Left lung (tissue), 10 donors: ENCODE results near the gene FIBP. TPM values are rescaled to one million over a fixed set of nuclear protein-coding genes. Genes with fewer than 3 reads are reported as not detected.
A peak's percentile ranks its signal among the peaks of the same experiment; 100 is the strongest.

Experiments
- ATAC-seq: fragments of 200-7000 bp; cut with Tn5 transposase; one replicate; pipeline ENCODE4 v1.9.1; 2020; ENCODE audit warnings: moderate library complexity
- DNase-seq, 4 donors: peaks; one replicate each; pipeline ENCODE4 v3.0.0-alpha.2; 2013 to 2020
- H3K27ac ChIP-seq, 2 donors: fragments of 200-600 bp; sonication (generic) in 1 of 2; one replicate each; pipeline versions ENCODE4 v1.5.0 to v1.8.0; 2020 to 2021
- H3K27me3 ChIP-seq, 2 donors: fragments of 200-600 bp; sonication (generic) in 1 of 2; one replicate each; pipeline versions ENCODE4 v1.5.0 to v1.8.0; 2020 to 2021
- H3K36me3 ChIP-seq, 2 donors: fragments of 200-600 bp; sonication (generic) in 1 of 2; one replicate each; pipeline versions ENCODE4 v1.5.0 to v1.8.0; 2020 to 2021
- H3K4me1 ChIP-seq, 2 donors: fragments of 200-600 bp; one replicate each; pipeline ENCODE4 v1.8.0; 2021
- H3K4me3 ChIP-seq, 2 donors: fragments of 200-600 bp; sonication (generic) in 1 of 2; one replicate each; pipeline versions ENCODE4 v1.5.0 to v1.8.0; 2020 to 2021; ENCODE audit warnings: mild to moderate bottlenecking in 1 of 2
- H3K9me3 ChIP-seq, 2 donors: fragments of 200-600 bp; sonication (generic) in 1 of 2; one replicate each; pipeline versions ENCODE4 v1.5.0 to v1.8.0; 2020 to 2021
- intact Hi-C, 2 donors: fragments of 100-400 bp; cut with DNase I; formaldehyde crosslinking; loops; one replicate each; pipeline versions ENCODE4 v1.11.2 to v1.14.2; 2022
- polyA plus RNA-seq, 6 donors: library from polyadenylated mRNA; unstranded; fragments of 120-200 nt; gene quantifications; one replicate each; pipeline ENCODE4 v1.2.1, GENCODE V29; 2013; ENCODE audit not compliant: insufficient read length in 6 of 6
- total RNA-seq, 2 donors: library from RNA; stranded (reverse); fragmentation: NEBNext Ultra II Directional; extraction: Animal tissue kit (Norgen Biotek cat#: 25700); gene quantifications; one replicate each; pipeline ENCODE4 v1.2.1, GENCODE V29; 2021
- TF ChIP-seq, protein P1 (sequence below), 2 donors: fragments of 200-600 bp; sonication (generic) in 1 of 2; IDR thresholded peaks; one replicate each; pipeline versions ENCODE4 v1.5.0 to v1.8.0; 2021; ENCODE audit warnings: antibody characterized with exemption in 2 of 2
- donor health status: DM: no; HTN: yes; CAD: no.
- donor health status: DM: no; HTN: no; CAD: no.

The FIBP gene
- total and polyA plus RNA-seq, 8 donors, result 56.5 to 83.0 (median 76.6) TPM

DNA sequence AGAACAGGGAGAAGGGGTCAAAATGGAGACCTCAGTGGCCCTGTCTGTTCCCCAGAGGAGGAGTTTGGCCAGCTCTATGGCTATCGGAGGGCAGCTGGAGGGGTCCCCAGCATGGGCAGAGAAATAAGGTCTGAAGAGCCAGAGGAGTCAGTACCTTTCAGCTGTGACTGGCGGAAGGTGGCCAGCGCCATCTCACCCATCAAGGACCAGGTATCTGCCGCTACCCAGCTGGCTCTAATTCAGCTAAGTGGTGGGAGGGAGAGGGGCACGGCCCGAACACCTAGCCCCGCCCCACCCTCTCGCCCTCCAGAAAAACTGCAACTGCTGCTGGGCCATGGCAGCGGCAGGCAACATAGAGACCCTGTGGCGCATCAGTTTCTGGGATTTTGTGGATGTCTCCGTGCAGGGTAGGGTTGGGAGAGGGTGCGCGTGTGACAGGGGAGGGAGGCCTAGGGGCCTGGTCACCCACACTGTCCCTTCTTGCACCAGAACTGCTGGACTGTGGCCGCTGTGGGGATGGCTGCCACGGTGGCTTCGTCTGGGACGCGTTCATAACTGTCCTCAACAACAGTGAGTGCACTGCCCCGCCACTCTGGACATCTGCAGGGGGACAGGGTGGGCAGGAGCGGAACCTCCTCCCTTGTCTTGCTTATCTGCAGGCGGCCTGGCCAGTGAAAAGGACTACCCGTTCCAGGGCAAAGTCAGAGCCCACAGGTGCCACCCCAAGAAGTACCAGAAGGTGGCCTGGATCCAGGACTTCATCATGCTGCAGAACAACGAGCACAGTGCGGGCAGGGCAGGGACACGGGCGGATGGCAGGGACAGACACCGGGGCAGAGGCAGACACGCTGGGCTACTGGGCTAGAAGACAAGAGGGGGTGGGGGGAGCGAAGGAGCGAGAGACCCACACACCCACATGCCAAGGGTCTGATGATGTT is 5.9 kb downstream of the FIBP start:
- DNase-seq (peak in 1 of 4 donors; percentile 68), ATAC-seq (no peak)
- Histone ChIP-seq H3K4me1 (peaks cover under 1 to 33% of the 10 kb centered on the region in 2 donors), H3K36me3 (peaks cover 0 to 49% of the 10 kb centered on the region in 2 donors), H3K27me3 (no peaks in the 10 kb centered on the region), H3K4me3 (no peak overlapping the region), H3K27ac (no peak overlapping the region), H3K9me3 (no peaks in the 10 kb centered on the region)
- intact Hi-C loops, result loop anchor here in 1 of 2 donors (10.0 kb wide), 1 partner anchor 102 kb away; no protein-coding TSS in a partner anchor
- TF ChIP-seq, protein P1, sequence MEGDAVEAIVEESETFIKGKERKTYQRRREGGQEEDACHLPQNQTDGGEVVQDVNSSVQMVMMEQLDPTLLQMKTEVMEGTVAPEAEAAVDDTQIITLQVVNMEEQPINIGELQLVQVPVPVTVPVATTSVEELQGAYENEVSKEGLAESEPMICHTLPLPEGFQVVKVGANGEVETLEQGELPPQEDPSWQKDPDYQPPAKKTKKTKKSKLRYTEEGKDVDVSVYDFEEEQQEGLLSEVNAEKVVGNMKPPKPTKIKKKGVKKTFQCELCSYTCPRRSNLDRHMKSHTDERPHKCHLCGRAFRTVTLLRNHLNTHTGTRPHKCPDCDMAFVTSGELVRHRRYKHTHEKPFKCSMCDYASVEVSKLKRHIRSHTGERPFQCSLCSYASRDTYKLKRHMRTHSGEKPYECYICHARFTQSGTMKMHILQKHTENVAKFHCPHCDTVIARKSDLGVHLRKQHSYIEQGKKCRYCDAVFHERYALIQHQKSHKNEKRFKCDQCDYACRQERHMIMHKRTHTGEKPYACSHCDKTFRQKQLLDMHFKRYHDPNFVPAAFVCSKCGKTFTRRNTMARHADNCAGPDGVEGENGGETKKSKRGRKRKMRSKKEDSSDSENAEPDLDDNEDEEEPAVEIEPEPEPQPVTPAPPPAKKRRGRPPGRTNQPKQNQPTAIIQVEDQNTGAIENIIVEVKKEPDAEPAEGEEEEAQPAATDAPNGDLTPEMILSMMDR (IDR thresholded peaks at IDR 0.05), result no peak

DNA sequence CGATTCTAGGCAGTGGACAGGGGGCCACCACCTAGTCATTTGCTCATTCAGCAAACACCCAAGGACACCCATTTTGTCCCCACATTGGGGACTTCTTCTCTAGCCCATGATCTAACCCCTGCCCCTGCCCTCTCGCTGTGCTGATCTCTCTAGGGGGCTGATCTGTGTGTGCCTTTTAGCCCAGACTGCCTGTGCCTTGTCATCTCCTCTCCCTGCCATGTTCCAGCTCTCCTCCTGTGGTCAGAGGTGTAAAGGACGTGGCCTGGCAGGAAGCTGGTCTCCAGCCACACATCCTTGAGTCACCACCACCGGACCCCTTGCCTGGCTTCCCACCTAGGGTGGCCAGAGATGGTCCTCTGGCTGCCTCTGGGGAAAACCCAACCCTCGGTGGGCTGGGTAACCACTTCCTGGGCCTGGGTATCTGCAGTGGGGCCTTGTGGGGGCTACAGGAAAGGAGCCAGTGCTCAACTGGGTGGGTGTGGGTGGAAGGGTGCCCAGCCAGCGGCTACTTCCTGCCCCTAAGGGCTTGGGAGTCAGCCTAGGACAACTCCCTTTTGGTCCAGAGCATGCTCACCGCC is 7.3 kb downstream of the FIBP start:
- no peak for ATAC-seq
- peak in 1 of 4 donors; percentile 37 for DNase-seq
- H3K4me3 ChIP-seq, result peak overlapping the region in 1 of 2 donors; percentile 14
- H3K4me1 ChIP-seq, result peaks cover 0 to 20% of the 10 kb centered on the region in 2 donors
- H3K9me3 ChIP-seq, result no peaks in the 10 kb centered on the region
- peaks cover 0 to 38% of the 10 kb centered on the region in 2 donors for H3K36me3 ChIP-seq
- H3K27ac ChIP-seq, result no peak overlapping the region
- intact Hi-C loops, result loop anchor here in 1 of 2 donors (10.0 kb wide), 1 partner anchor 104 kb away; no protein-coding TSS in a partner anchor
- TF ChIP-seq, protein P1 (IDR thresholded peaks at IDR 0.05), result no peak
- H3K27me3 ChIP-seq, result no peaks in the 10 kb centered on the region

DNA sequence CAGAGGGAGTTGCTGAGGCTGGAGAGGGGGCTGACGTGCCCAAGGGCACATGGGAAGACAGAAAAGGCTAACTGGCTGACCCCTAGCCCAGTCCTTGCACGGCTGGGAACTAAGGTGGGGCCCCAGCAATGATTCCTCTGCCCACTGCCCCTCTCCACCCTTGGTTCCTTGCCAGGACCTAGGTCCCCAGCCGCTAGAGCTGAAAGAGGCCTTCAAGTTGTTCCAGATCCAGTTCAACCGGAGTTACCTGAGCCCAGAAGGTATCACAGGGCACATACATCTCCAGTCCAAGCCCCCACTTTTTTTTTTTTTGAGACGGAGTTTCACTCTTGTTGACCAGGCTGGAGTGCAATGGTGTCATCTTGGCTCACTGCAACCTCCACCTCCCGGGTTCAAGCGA is 8.2 kb downstream of the FIBP start:
- H3K4me3 ChIP-seq, result peak overlapping the region in 1 of 2 donors; percentile 14
- intact Hi-C loops, result loop anchor here in 1 of 2 donors (10.0 kb wide), 1 partner anchor 105 kb away; no protein-coding TSS in a partner anchor
- peaks cover 0 to 18% of the 10 kb centered on the region in 2 donors for H3K4me1 ChIP-seq
- no peaks in the 10 kb centered on the region for H3K9me3 ChIP-seq
- peak in 1 of 4 donors; percentile 74 for DNase-seq
- no peak for ATAC-seq
- TF ChIP-seq, protein P1 (IDR thresholded peaks at IDR 0.05), result no peak
- no peaks in the 10 kb centered on the region for H3K27me3 ChIP-seq
- no peak overlapping the region for H3K27ac ChIP-seq
- H3K36me3 ChIP-seq, result peaks cover 0 to 29% of the 10 kb centered on the region in 2 donors

DNA sequence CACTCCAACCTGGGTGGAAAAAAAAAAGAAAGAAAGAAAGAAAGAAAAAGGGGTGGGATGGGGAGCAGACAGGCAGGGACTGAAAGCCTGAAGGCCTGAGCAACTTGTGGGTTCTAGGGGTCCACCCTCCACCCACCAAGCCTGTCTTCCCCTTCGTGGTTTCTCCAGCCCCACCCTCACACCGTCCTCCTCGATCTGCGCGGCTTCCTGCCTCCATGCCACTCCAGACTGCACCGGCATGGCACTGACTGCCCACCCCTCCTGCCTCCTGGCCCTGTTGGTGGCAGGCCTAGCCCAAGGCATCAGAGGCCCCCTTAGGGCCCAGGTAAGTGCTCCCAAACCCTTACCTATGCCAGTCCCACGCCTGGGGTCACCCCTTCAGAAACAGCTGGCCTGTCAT is 8.7 kb downstream of the FIBP start, which contains the start of gene CTSW:
Gene CTSW, plus strand, starts transcription at position 221 of the 400 bp plus-strand sequence. Its CDS starts 18 bp downstream, at position 239.
- intact Hi-C loops, result loop anchor here in 1 of 2 donors (10.0 kb wide), 1 partner anchor 105 kb away; no protein-coding TSS in a partner anchor

More for the DNA sequence above, 8.7 kb downstream of the FIBP start, which contains the start of gene CTSW:
- ATAC-seq (peak; percentile 19), DNase-seq (peak in 1 of 4 donors; percentile 78)
- peaks cover 0 to 26% of the 10 kb centered on the region in 2 donors for H3K36me3 ChIP-seq
- no peaks in the 10 kb centered on the region for H3K27me3 ChIP-seq
- H3K27ac ChIP-seq, result no peak within 1 kb of the TSS
- peaks cover 0 to 14% of the 10 kb centered on the region in 2 donors for H3K4me1 ChIP-seq
- peak within 1 kb of the TSS in 1 of 2 donors; percentile 14 for H3K4me3 ChIP-seq
- TF ChIP-seq, protein P1 (IDR thresholded peaks at IDR 0.05), result no peak
- no peaks in the 10 kb centered on the region for H3K9me3 ChIP-seq
